B cell (primary cell): ENCODE data around the gene FZR1. TPM values are rescaled to one million over a fixed set of nuclear protein-coding genes. Genes with fewer than 3 reads are reported as not detected.
A peak's percentile ranks its signal among the peaks of the same experiment; 100 is the strongest.

Experiments
- ATAC-seq: fragments of 200-7000 bp; cut with Tn5 transposase; one replicate; pipeline ENCODE4 v1.10.0; 2021; ENCODE audit warnings: low read depth, mild to moderate bottlenecking, moderate number of reproducible peaks, moderate library complexity
- CTCF ChIA-PET: fragments of 350-600 bp; sonication (Branson Sonifier 250); formaldehyde crosslinking; loops from one replicate; lab custom pipeline; 2021; ENCODE audit warnings: antibody characterized with exemption, inconsistent platforms; lab: Charles Lee
- POLR2A ChIA-PET: fragments of 350-600 bp; sonication (Branson Sonifier 250); formaldehyde crosslinking; loops from one replicate; lab custom pipeline; 2021; ENCODE audit warnings: antibody characterized with exemption; lab: Charles Lee
- DNase-seq: peaks from one replicate; pipeline ENCODE4 v3.0.0; 2013
- H2AFZ ChIP-seq: 2 replicates; pipeline ENCODE4 v1.6.1; 2012; ENCODE audit warnings: mild to moderate bottlenecking, low read depth, low read length; ENCODE audit not compliant: insufficient read depth, poor library complexity, severe bottlenecking
- H3K27ac ChIP-seq, 2 donors: 1 replicate in 1 of 2; 2 replicates in 1 of 2; pipeline ENCODE4 v1.5.1; 2012 to 2013; ENCODE audit warnings: low read length in 2 of 2, mild to moderate bottlenecking in 2 of 2, moderate library complexity in 1 of 2
- H3K27me3 ChIP-seq, 4 experiments: fragments of 200-600 bp in 1 of 4; sonication (generic) in 1 of 4; replicated peaks in 1 of 4; 1 replicate in 2 of 4; 2 replicates in 2 of 4; pipeline versions ENCODE4 v1.6.1 to v1.7.0; 2013 to 2016; ENCODE audit warnings: low read length in 3 of 4, mild to moderate bottlenecking in 2 of 4, mixed read lengths in 1 of 4, moderate library complexity in 1 of 4; ENCODE audit not compliant: insufficient read depth in 4 of 4, control insufficient read depth in 3 of 4; ENCODE audit errors: control extremely low read depth in 1 of 4
- H3K36me3 ChIP-seq, 2 experiments: replicated peaks in 1 of 2; 1 replicate in 1 of 2; 2 replicates in 1 of 2; pipeline versions ENCODE4 v1.6.1 to v1.7.1; 2013; ENCODE audit warnings: low read length in 1 of 2; ENCODE audit not compliant: insufficient read depth in 2 of 2, control insufficient read depth in 1 of 2; ENCODE audit errors: control extremely low read depth in 1 of 2, extremely low read depth in 1 of 2
- H3K4me1 ChIP-seq, 2 donors: fragments of 200-600 bp in 1 of 2; sonication (generic) in 1 of 2; 1 replicate in 1 of 2; 2 replicates in 1 of 2; pipeline versions ENCODE4 v1.5.1 to v1.6.1; 2013 to 2017; ENCODE audit warnings: low read length in 2 of 2; ENCODE audit not compliant: control insufficient read depth in 2 of 2, insufficient read depth in 2 of 2
- H3K4me2 ChIP-seq: replicated peaks from 2 replicates; pipeline ENCODE3; 2012; ENCODE audit warnings: mild to moderate bottlenecking, low read depth, low read length; ENCODE audit not compliant: poor library complexity, severe bottlenecking
- H3K4me3 ChIP-seq, 5 experiments: fragments of 200-600 bp in 1 of 5; sonication (generic) in 1 of 5; 1 replicate in 3 of 5; 2 replicates in 2 of 5; pipeline versions ENCODE4 v1.5.1 to v1.7.0; 2011 to 2016; ENCODE audit warnings: low read length in 4 of 5, mild to moderate bottlenecking in 4 of 5, low read depth in 2 of 5, control low read depth in 1 of 5, moderate library complexity in 1 of 5; ENCODE audit not compliant: insufficient read depth in 1 of 5; ENCODE audit errors: control extremely low read depth in 1 of 5, extremely low read depth in 1 of 5
- H3K79me2 ChIP-seq: fragments of 200-600 bp; sonication (generic); one replicate; pipeline ENCODE4 v1.6.0; 2016; ENCODE audit warnings: low read length; ENCODE audit not compliant: control insufficient read depth, insufficient read depth
- H3K9ac ChIP-seq: fragments of 200-600 bp; sonication (generic); 2 replicates; pipeline ENCODE4 v1.6.1; 2017; ENCODE audit warnings: mild to moderate bottlenecking, low read length, moderate library complexity
- H3K9me3 ChIP-seq, 3 donors: one replicate each; pipeline versions ENCODE4 v1.6.1 to v1.7.1; 2013; ENCODE audit warnings: low read length in 2 of 3; ENCODE audit not compliant: control insufficient read depth in 2 of 3, insufficient read depth in 1 of 3; ENCODE audit errors: control extremely low read depth in 1 of 3
- H4K20me1 ChIP-seq: 2 replicates; pipeline ENCODE4 v1.6.0; 2012; ENCODE audit warnings: mild to moderate bottlenecking, low read length; ENCODE audit not compliant: insufficient read depth, control insufficient read depth, poor library complexity, severe bottlenecking
- H3K27ac Mint-ChIP-seq: one replicate; pipeline ENCODE4 v1.8.0; 2021; ENCODE audit warnings: mixed read lengths
- H3K27me3 Mint-ChIP-seq: one replicate; pipeline ENCODE4 v1.8.0; 2021; ENCODE audit warnings: mixed read lengths
- H3K4me1 Mint-ChIP-seq: one replicate; pipeline ENCODE4 v1.8.0; 2021; ENCODE audit warnings: mixed read lengths
- H3K4me3 Mint-ChIP-seq: one replicate; pipeline ENCODE4 v1.8.0; 2021; ENCODE audit warnings: mixed read lengths
- H3K9me3 Mint-ChIP-seq: one replicate; pipeline ENCODE4 v1.8.0; 2022; ENCODE audit warnings: mixed read lengths; ENCODE audit not compliant: insufficient read depth
- EZH2 ChIP-seq: IDR thresholded peaks from 2 replicates; pipeline ENCODE4 v1.6.1; 2012; ENCODE audit warnings: borderline replicate concordance, low read depth, mild to moderate bottlenecking, moderate library complexity, low read length; ENCODE audit not compliant: insufficient read depth, poor library complexity, severe bottlenecking
- WGBS: methylation state at CpG from one replicate; pipeline ENCODE4 v1.1.5; 2013; ENCODE audit warnings: missing lambda C conversion rate; ENCODE audit not compliant: insufficient coverage; 5-methylcytosine and 5-hydroxymethylcytosine counted together
- intact Hi-C: fragments of 100-400 bp; cut with micrococcal nuclease; formaldehyde crosslinking; loops from one replicate; pipeline ENCODE4 v1.10.0; 2022
- polyA plus RNA-seq: library from polyadenylated mRNA; depleted of rRNA; stranded (reverse); fragments of >200 nt; gene quantifications from 2 replicates; pipeline ENCODE4 v1.2.3, GENCODE V29; 2012
- total RNA-seq, 2 donors: library from RNA; stranded (reverse); fragments of 120-200 nt in 1 of 2; gene quantifications; 1 replicate in 1 of 2; 2 replicates in 1 of 2; pipeline versions ENCODE4 v1.2.3 to v1.2.4, GENCODE V29; 2013 to 2022
- TF ChIP-seq, protein P1 (sequence below): fragments of 200-600 bp; IDR thresholded peaks from one replicate; pipeline ENCODE4 v1.8.0; 2022; ENCODE audit warnings: antibody characterized with exemption, mild to moderate bottlenecking

FZR1 gene
- total and polyA plus RNA-seq, 2 donors (not counting 1 experiment from before 2014, with no cell fraction given), result 83.5 to 96.1 TPM

DNA sequence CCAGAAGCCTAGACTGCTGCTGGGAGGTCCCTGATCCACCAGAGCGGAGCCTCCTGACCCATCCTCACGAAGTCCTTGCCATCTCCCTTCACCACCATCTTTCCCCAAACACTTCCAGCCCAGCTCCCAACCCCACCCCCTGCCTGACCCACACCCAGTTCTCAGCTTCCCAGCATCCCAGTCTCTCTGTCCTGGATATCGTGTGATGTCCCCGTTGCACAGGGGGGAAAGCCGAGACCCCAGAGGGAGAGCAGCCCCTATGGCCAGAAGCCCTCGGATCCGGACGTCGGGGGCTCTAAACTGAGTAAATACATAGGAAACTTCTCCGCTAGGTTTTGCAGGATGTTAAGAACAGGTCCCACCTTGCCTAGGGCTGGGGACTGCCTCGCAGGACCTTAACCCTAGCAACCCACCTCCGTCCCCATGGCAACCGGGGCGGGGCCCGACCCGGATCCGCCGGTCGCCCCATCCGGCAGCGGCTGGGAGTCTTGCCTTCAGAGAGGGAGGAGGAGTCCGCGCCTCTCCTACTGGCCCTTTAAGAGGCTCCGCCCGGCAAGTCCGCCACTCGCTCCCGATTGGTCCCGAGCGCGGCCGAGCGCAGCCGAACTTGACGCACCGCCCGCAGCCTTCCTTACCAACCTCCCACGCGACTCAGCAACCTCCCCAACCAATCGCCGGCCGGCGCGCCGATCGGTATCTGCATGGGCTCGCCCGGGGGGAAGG lies 66.2 kb downstream of the FZR1 start:
- DNase-seq (peak; percentile 99), ATAC-seq (peak; percentile 94)
- H3K27ac ChIP-seq, result peak overlapping the region; percentile 24 to 65
- peak overlapping the region; percentile 77 for H3K9ac ChIP-seq
- H3K4me3 ChIP-seq, result peak overlapping the region; percentile 11 to 74 (median 54)
- H3K36me3 ChIP-seq, result no peaks in the 10 kb centered on the region
- intact Hi-C loops, result loop anchor here (1.0 to 5.0 kb wide), 4 partner anchors 15 to 190 kb away; partner anchors contain the start of genes APBA3, FZR1, MFSD12 and MRPL54
- Mint-ChIP-seq H3K4me1 (peaks cover 16% of the 10 kb centered on the region), H3K9me3 (no peaks in the 10 kb centered on the region), H3K27me3 (no peaks in the 10 kb centered on the region), H3K4me3 (peak overlapping the region; percentile 86), H3K27ac (peak overlapping the region; percentile 83)
- H3K27me3 ChIP-seq, result no peaks in the 10 kb centered on the region
- H3K9me3 ChIP-seq, result peaks cover 0 to 15% (median 0%) of the 10 kb centered on the region in 3 donors
- H4K20me1 ChIP-seq, result peaks cover 7% of the 10 kb centered on the region
- TF ChIP-seq, protein P1, sequence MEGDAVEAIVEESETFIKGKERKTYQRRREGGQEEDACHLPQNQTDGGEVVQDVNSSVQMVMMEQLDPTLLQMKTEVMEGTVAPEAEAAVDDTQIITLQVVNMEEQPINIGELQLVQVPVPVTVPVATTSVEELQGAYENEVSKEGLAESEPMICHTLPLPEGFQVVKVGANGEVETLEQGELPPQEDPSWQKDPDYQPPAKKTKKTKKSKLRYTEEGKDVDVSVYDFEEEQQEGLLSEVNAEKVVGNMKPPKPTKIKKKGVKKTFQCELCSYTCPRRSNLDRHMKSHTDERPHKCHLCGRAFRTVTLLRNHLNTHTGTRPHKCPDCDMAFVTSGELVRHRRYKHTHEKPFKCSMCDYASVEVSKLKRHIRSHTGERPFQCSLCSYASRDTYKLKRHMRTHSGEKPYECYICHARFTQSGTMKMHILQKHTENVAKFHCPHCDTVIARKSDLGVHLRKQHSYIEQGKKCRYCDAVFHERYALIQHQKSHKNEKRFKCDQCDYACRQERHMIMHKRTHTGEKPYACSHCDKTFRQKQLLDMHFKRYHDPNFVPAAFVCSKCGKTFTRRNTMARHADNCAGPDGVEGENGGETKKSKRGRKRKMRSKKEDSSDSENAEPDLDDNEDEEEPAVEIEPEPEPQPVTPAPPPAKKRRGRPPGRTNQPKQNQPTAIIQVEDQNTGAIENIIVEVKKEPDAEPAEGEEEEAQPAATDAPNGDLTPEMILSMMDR, result no peak
- TF ChIP-seq EZH2, result no peak
- H3K79me2 ChIP-seq, result no peaks in the 10 kb centered on the region
- CTCF ChIA-PET, result interaction anchor here (0.6 kb wide), 1 partner anchor 660 kb away, joined by 4 read pairs; no protein-coding TSS in a partner anchor
- POLR2A ChIA-PET, result no interaction called here
- H3K4me2 ChIP-seq, result peak overlapping the region; percentile 100
- peak overlapping the region; percentile 98 for H2AFZ ChIP-seq
- peaks cover 12 to 18% of the 10 kb centered on the region in 2 donors for H3K4me1 ChIP-seq
- WGBS, result 3% methylated on average over 46 of the region's 48 CpGs

DNA sequence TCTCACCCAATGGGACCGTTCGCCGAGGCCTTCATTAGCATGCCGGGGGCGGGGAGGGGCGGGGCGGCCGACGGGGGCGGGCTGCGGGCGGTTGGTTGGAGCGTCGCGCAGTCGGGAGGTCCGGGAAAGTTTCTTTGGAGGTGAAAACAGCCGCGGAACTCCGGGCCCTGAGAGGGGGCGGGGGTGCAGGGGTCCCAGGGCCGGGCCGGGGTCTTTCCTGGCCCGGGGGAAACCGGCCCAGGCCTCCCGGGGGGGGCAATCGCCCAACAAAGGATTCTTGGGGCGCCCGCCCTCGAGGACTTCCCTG lies 66.7 kb downstream of the FZR1 start, which contains the start of gene HMG20B:
Gene HMG20B, plus strand, starts transcription at position 90 of the 307 bp plus-strand sequence. CDS start 366 bp downstream, outside the sequence.
- peak within 1 kb of the TSS; percentile 77 for H3K9ac ChIP-seq
- DNase-seq (no peak), ATAC-seq (no peak)
- H3K4me3 ChIP-seq, result peak within 1 kb of the TSS; percentile 11 to 79 (median 74)
- H3K27me3 ChIP-seq, result no peaks in the 10 kb centered on the region
- peaks cover 0 to 15% (median 0%) of the 10 kb centered on the region in 3 donors for H3K9me3 ChIP-seq
- peaks cover 16% of the 10 kb centered on the region for H3K4me1 Mint-ChIP-seq
- H3K4me3 Mint-ChIP-seq, result peak within 1 kb of the TSS; percentile 86
- intact Hi-C loops, result loop anchor here (1.0 to 5.0 kb wide), 4 partner anchors 16 to 189 kb away; partner anchors contain the start of genes APBA3, FZR1, MFSD12 and MRPL54
- no peaks in the 10 kb centered on the region for H3K79me2 ChIP-seq
- H3K9me3 Mint-ChIP-seq, result no peaks in the 10 kb centered on the region
- H3K27ac ChIP-seq, result peak within 1 kb of the TSS; percentile 34 to 65
- WGBS, result under 1% methylated on average over 28 of the region's 30 CpGs
- POLR2A ChIA-PET, result no interaction called here
- H3K27ac Mint-ChIP-seq, result peak within 1 kb of the TSS; percentile 83
- H3K4me2 ChIP-seq, result peak within 1 kb of the TSS; percentile 100
- peaks cover 7% of the 10 kb centered on the region for H4K20me1 ChIP-seq
- CTCF ChIA-PET, result no interaction called here
- no peaks in the 10 kb centered on the region for H3K27me3 Mint-ChIP-seq
- H2AFZ ChIP-seq, result peak within 1 kb of the TSS; percentile 98
- TF ChIP-seq EZH2, result no peak
- TF ChIP-seq, protein P1, result no peak
- no peaks in the 10 kb centered on the region for H3K36me3 ChIP-seq
- peaks cover 12 to 18% of the 10 kb centered on the region in 2 donors for H3K4me1 ChIP-seq
